Breast epithelium (tissue), 4 donors: Measurements from ENCODE around the gene DPH6. TPM values are rescaled to one million over a fixed set of nuclear protein-coding genes. Genes with fewer than 3 reads are reported as not detected.

Source experiments
- DNase-seq, 2 donors: peaks; one replicate each; pipeline ENCODE4 v3.0.0-alpha.2; 2019; ENCODE audit warnings: low spot score in 2 of 2
- H3K27ac ChIP-seq, 2 donors: fragments of 200-600 bp; sonication (generic) in 1 of 2; one replicate each; pipeline ENCODE4 v1.5.1; 2016 to 2019; ENCODE audit warnings: mild to moderate bottlenecking in 1 of 2
- H3K27me3 ChIP-seq, 2 donors: fragments of 200-600 bp; sonication (generic) in 1 of 2; one replicate each; pipeline versions ENCODE4 v1.5.1 to v1.6.0; 2017 to 2019; ENCODE audit warnings: control low read depth in 1 of 2, mild to moderate bottlenecking in 1 of 2
- H3K36me3 ChIP-seq: fragments of 200-600 bp; one replicate; pipeline ENCODE4 v1.5.1; 2019
- H3K4me1 ChIP-seq, 2 donors: fragments of 200-600 bp; sonication (generic); one replicate each; pipeline ENCODE4 v1.5.1; 2016 to 2019; ENCODE audit warnings: control low read depth in 1 of 2
- H3K4me3 ChIP-seq, 3 donors: fragments of 200-600 bp; sonication (generic); 1 replicate in 2 of 3; 2 replicates in 1 of 3; pipeline ENCODE4 v1.5.1; 2016 to 2019; ENCODE audit warnings: mild to moderate bottlenecking in 3 of 3, moderate library complexity in 2 of 3
- H3K9me3 ChIP-seq, 2 donors: fragments of 200-600 bp; sonication (generic) in 1 of 2; one replicate each; pipeline ENCODE4 v1.5.1; 2016 to 2019; ENCODE audit warnings: control low read depth in 1 of 2
- CTCF ChIP-seq, 3 donors: fragments of 450-650 bp; IDR thresholded peaks; one replicate each; pipeline ENCODE4 v1.5.1; 2016 to 2017; ENCODE audit warnings: antibody characterized with exemption in 3 of 3, mild to moderate bottlenecking in 3 of 3, moderate library complexity in 3 of 3
- POLR2A ChIP-seq: fragments of 450-650 bp; IDR thresholded peaks from one replicate; pipeline ENCODE4 v1.6.1; 2016; ENCODE audit warnings: antibody characterized with exemption, mild to moderate bottlenecking, moderate library complexity
- POLR2AphosphoS5 ChIP-seq, 3 donors: sonication (generic); formaldehyde crosslinking; IDR thresholded peaks; one replicate each; pipeline ENCODE4 v1.6.1; 2017; ENCODE audit warnings: antibody characterized with exemption in 3 of 3
- intact Hi-C: fragments of 100-400 bp; cut with DNase I; formaldehyde crosslinking; loops from one replicate; pipeline ENCODE4 v1.15.1; 2023; ENCODE audit warnings: low total_unique reads
- total RNA-seq, 3 donors: library from RNA; depleted of rRNA; stranded (reverse); fragments of >200 nt; gene quantifications; one replicate each; pipeline ENCODE4 v1.1.0, GENCODE V29; 2016

Gene DPH6
- total RNA-seq, 3 donors from 2014 or later = 18.0 to 25.2 (median 20.8) TPM

- no peaks in the 10 kb centered on the region for H3K27me3 ChIP-seq
- intact Hi-C loops = no loop called here
- H3K9me3 ChIP-seq = no peaks in the 10 kb centered on the region
- H3K4me3 ChIP-seq = no peak overlapping the region
- no peaks in the 10 kb centered on the region for H3K36me3 ChIP-seq
- no peak for TF ChIP-seq CTCF (IDR thresholded peaks at IDR 0.05)
- no peak for TF ChIP-seq POLR2A
- TF ChIP-seq POLR2AphosphoS5 (IDR thresholded peaks at IDR 0.05) = no peak
- H3K4me1 ChIP-seq = no peaks in the 10 kb centered on the region
- no peak overlapping the region for H3K27ac ChIP-seq
- no peak for DNase-seq
Observed at GRCh38 chr15:35567392-35567791, 21.4 kb upstream of the DPH6 start.

- intact Hi-C loops = no loop called here
- H3K27me3 ChIP-seq = no peaks in the 10 kb centered on the region
- H3K4me3 ChIP-seq = no peak overlapping the region
- TF ChIP-seq CTCF (IDR thresholded peaks at IDR 0.05) (no peak), POLR2A (no peak), POLR2AphosphoS5 (IDR thresholded peaks at IDR 0.05) (no peak)
- no peaks in the 10 kb centered on the region for H3K4me1 ChIP-seq
- no peak overlapping the region for H3K27ac ChIP-seq
- H3K9me3 ChIP-seq = no peaks in the 10 kb centered on the region
- no peaks in the 10 kb centered on the region for H3K36me3 ChIP-seq
- DNase-seq = no peak
Observed at GRCh38 chr15:35566991-35567390, 21.0 kb upstream of the DPH6 start.

GRCh38 chr15:35565901-35566300, 19.9 kb upstream of the DPH6 start:
- H3K4me3 ChIP-seq = no peak overlapping the region
- intact Hi-C loops = no loop called here
- H3K36me3 ChIP-seq = no peaks in the 10 kb centered on the region
- no peak for DNase-seq
- H3K27me3 ChIP-seq = no peaks in the 10 kb centered on the region
- no peak overlapping the region for H3K27ac ChIP-seq
- no peaks in the 10 kb centered on the region for H3K4me1 ChIP-seq
- H3K9me3 ChIP-seq = no peaks in the 10 kb centered on the region
- TF ChIP-seq POLR2AphosphoS5 (IDR thresholded peaks at IDR 0.05) (no peak), CTCF (IDR thresholded peaks at IDR 0.05) (no peak), POLR2A (no peak)

GRCh38 chr15:35562641-35563040, 16.7 kb upstream of the DPH6 start:
- no peak overlapping the region for H3K27ac ChIP-seq
- H3K27me3 ChIP-seq = no peaks in the 10 kb centered on the region
- no peaks in the 10 kb centered on the region for H3K9me3 ChIP-seq
- H3K4me1 ChIP-seq = no peaks in the 10 kb centered on the region
- no peak for TF ChIP-seq POLR2A
- TF ChIP-seq POLR2AphosphoS5 (IDR thresholded peaks at IDR 0.05) = no peak
- TF ChIP-seq CTCF (IDR thresholded peaks at IDR 0.05) = no peak
- no peak overlapping the region for H3K4me3 ChIP-seq
- DNase-seq = no peak
- intact Hi-C loops = no loop called here
- no peaks in the 10 kb centered on the region for H3K36me3 ChIP-seq

- DNase-seq = no peak
- Histone ChIP-seq H3K36me3 (no peaks in the 10 kb centered on the region), H3K4me1 (no peaks in the 10 kb centered on the region), H3K4me3 (no peak overlapping the region), H3K27me3 (no peaks in the 10 kb centered on the region), H3K27ac (no peak overlapping the region), H3K9me3 (no peaks in the 10 kb centered on the region)
- intact Hi-C loops = no loop called here
- TF ChIP-seq POLR2A = no peak
Observed at GRCh38 chr15:35561308-35561707, 15.3 kb upstream of the DPH6 start.

DNA sequence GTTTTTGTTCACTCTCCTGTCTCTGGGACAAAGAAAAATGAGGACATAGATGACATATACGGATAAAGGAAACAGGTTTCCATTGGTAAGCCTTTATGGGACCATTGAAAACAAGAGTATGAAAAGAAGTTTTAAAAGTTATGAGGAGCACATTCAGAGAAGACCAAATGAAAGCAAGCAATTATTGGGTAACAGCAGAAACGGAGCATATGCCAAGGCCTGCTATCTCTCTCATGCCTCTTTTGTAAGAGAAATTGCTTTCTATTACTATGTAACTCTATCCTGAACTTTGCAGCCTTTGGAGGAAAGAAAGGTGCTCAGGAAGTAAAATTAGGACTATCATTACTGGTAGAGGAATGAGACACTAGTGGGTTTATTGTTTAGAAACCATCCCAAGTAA, 14.9 kb upstream of the DPH6 start:
- H3K4me1 ChIP-seq = no peaks in the 10 kb centered on the region
- no peaks in the 10 kb centered on the region for H3K9me3 ChIP-seq
- H3K27ac ChIP-seq = no peak overlapping the region
- no peaks in the 10 kb centered on the region for H3K27me3 ChIP-seq
- H3K36me3 ChIP-seq = no peaks in the 10 kb centered on the region
- DNase-seq = no peak
- H3K4me3 ChIP-seq = no peak overlapping the region
- intact Hi-C loops = no loop called here
- TF ChIP-seq CTCF (IDR thresholded peaks at IDR 0.05) = no peak
- no peak for TF ChIP-seq POLR2A
- no peak for TF ChIP-seq POLR2AphosphoS5 (IDR thresholded peaks at IDR 0.05)
